Measurements from ENCODE around the gene MPPE1.

GRCh38 chr18:11844436-11844835 is 63.7 kb downstream of the MPPE1 start:
- TF ChIP-seq, protein P1, sequence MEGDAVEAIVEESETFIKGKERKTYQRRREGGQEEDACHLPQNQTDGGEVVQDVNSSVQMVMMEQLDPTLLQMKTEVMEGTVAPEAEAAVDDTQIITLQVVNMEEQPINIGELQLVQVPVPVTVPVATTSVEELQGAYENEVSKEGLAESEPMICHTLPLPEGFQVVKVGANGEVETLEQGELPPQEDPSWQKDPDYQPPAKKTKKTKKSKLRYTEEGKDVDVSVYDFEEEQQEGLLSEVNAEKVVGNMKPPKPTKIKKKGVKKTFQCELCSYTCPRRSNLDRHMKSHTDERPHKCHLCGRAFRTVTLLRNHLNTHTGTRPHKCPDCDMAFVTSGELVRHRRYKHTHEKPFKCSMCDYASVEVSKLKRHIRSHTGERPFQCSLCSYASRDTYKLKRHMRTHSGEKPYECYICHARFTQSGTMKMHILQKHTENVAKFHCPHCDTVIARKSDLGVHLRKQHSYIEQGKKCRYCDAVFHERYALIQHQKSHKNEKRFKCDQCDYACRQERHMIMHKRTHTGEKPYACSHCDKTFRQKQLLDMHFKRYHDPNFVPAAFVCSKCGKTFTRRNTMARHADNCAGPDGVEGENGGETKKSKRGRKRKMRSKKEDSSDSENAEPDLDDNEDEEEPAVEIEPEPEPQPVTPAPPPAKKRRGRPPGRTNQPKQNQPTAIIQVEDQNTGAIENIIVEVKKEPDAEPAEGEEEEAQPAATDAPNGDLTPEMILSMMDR (IDR thresholded peaks at IDR 0.05) = no peak
- no peak for TF ChIP-seq POLR2A (IDR thresholded peaks at IDR 0.05)

Data from right lobe of liver (tissue), 4 donors.